ENCODE measurements around the gene OR10A6.
A peak's percentile ranks its signal among the peaks of the same experiment; 100 is the strongest.

The OR10A6 gene

GRCh38 chr11:7931168-7931567 lies at the start of gene OR10A6:
Gene OR10A6 (minus strand): TSS chr11:7931268. CDS start chr11:7928662, 2,606 bp downstream.
- DNase-seq (ENCODE audit: low spot score) = no peak

- no peak for DNase-seq (ENCODE audit: low spot score)
Measured at GRCh38 chr11:7977232-7977917, 46.3 kb upstream of the OR10A6 start.

GRCh38 chr11:7974668-7975067 lies 43.6 kb upstream of the OR10A6 start:
- no peak for DNase-seq (ENCODE audit: low spot score)

- no peak for DNase-seq (ENCODE audit: low spot score)
Measured at GRCh38 chr11:7973011-7973410, 41.9 kb upstream of the OR10A6 start.

GRCh38 chr11:7971846-7972245 lies 40.8 kb upstream of the OR10A6 start:
- DNase-seq (ENCODE audit: low spot score) = no peak

GRCh38 chr11:7969756-7970646 lies 38.9 kb upstream of the OR10A6 start:
- DNase-seq (ENCODE audit: low spot score) = no peak

- no peak for DNase-seq (ENCODE audit: low spot score)
Measured at GRCh38 chr11:7968686-7969085, 37.6 kb upstream of the OR10A6 start.

- DNase-seq (ENCODE audit: low spot score) = no peak
Measured at GRCh38 chr11:7967826-7968225, 36.8 kb upstream of the OR10A6 start.

GRCh38 chr11:7967097-7967496 lies 36.0 kb upstream of the OR10A6 start:
- no peak for DNase-seq (ENCODE audit: low spot score)

- DNase-seq (ENCODE audit: low spot score) = no peak
Measured at GRCh38 chr11:7965386-7965785, 34.3 kb upstream of the OR10A6 start, which contains the start of gene NLRP10. Gene NLRP10 (minus strand): TSS chr11:7965447. CDS start chr11:7963495, 1,952 bp downstream.

- DNase-seq (ENCODE audit: low spot score) = no peak
Measured at GRCh38 chr11:7964873-7965272, 33.8 kb upstream of the OR10A6 start.

- no peak for DNase-seq (ENCODE audit: low spot score)
Measured at GRCh38 chr11:7964261-7964660, 33.2 kb upstream of the OR10A6 start.

- no peak for DNase-seq (ENCODE audit: low spot score)
Measured at GRCh38 chr11:7955191-7955590, 24.1 kb upstream of the OR10A6 start.

GRCh38 chr11:7949934-7950333 lies 18.9 kb upstream of the OR10A6 start:
- no peak for DNase-seq (ENCODE audit: low spot score)

- DNase-seq (ENCODE audit: low spot score) = no peak
Measured at GRCh38 chr11:7944123-7944522, 13.1 kb upstream of the OR10A6 start.

- DNase-seq (ENCODE audit: low spot score) = no peak
Measured at GRCh38 chr11:7941608-7942007, 10.5 kb upstream of the OR10A6 start, which contains the start of gene OR10A3. Gene OR10A3 (minus strand): TSS chr11:7941708. CDS start chr11:7939520, 2,188 bp downstream.

GRCh38 chr11:7941146-7941545 lies 10.1 kb upstream of the OR10A6 start:
- no peak for DNase-seq (ENCODE audit: low spot score)

GRCh38 chr11:7936615-7937014 lies 5.5 kb upstream of the OR10A6 start:
- peak; percentile 14 for DNase-seq (ENCODE audit: low spot score)

- DNase-seq (ENCODE audit: low spot score) = no peak
Measured at GRCh38 chr11:7927635-7928034, 3.4 kb downstream of the OR10A6 start.

GRCh38 chr11:7924536-7924935 lies 6.5 kb downstream of the OR10A6 start:
- no peak for DNase-seq (ENCODE audit: low spot score)

- DNase-seq (ENCODE audit: low spot score) = no peak
Measured at GRCh38 chr11:7918141-7918540, 12.9 kb downstream of the OR10A6 start.

- DNase-seq (ENCODE audit: low spot score) = no peak
Measured at GRCh38 chr11:7911011-7911410, 20.1 kb downstream of the OR10A6 start.

GRCh38 chr11:7910286-7910788 lies 20.7 kb downstream of the OR10A6 start:
- no peak for DNase-seq (ENCODE audit: low spot score)
